ENCODE data around the gene DOCK2.
"Not testable (repeated sequence)": the region's sequence is repeated elsewhere in the genome, so short reads cannot be mapped to it uniquely, and the experiment has no call there.

The DOCK2 gene

GRCh38 chr5:169637085-169637548 is at the start of gene DOCK2:
Gene DOCK2 (plus strand): TSS chr5:169637275. CDS start chr5:169637327, 52 bp downstream.
- peak; percentile 26 to 36 for DNase-seq (ENCODE audit: low read depth in 2 of 2)

- DNase-seq (ENCODE audit: low read depth in 2 of 2), result no peak
Measured at GRCh38 chr5:169590602-169591001, 46.5 kb upstream of the DOCK2 start.

DNA sequence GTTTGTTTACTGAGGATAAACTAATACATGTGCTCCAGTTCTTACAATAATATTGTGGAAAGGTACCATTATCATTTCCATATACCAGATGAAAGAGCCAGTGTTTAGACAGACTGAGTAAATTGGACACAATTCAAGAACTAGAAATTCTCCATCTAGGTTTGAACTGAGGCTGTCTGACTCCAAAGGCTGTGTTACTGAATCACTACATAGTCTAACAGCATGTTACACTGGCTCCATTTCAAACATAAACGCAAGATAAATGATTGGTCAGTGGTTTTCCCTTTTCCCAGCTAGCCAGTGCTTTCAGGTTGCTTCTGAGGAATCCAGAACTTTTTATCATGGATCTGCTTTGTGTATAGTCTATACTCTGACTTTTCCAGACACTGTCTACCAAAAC is 45.4 kb upstream of the DOCK2 start:
- no peak for DNase-seq (ENCODE audit: low read depth in 2 of 2)

GRCh38 chr5:169592937-169593650 is 44.0 kb upstream of the DOCK2 start:
- DNase-seq (ENCODE audit: low read depth in 2 of 2), result no peak

- DNase-seq (ENCODE audit: low read depth in 2 of 2), result no peak
Measured at GRCh38 chr5:169595172-169595820, 41.8 kb upstream of the DOCK2 start.

DNA sequence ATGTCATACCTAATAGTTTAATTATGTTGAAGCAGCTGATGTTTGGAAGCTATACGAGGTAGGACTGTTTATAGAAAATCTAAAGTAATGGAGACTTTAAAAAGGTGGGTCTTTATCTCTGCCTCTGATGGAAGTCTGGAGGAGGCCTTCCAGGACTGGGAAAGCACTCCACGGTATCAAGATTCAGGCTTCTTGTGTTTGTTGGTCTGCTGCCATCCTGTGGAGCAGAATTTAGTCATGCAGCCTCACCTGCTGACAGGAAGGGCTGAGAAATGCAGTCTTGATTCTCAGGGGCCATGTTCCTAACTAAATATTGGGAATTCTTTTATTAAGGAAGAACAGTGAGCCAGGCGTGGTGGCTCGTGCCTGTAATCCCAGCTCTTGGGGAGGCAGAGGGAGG is 37.6 kb upstream of the DOCK2 start:
- no peak for DNase-seq (ENCODE audit: low read depth in 2 of 2)

- DNase-seq (ENCODE audit: low read depth in 2 of 2), result no peak
Measured at GRCh38 chr5:169602535-169602934, 34.5 kb upstream of the DOCK2 start.

DNA sequence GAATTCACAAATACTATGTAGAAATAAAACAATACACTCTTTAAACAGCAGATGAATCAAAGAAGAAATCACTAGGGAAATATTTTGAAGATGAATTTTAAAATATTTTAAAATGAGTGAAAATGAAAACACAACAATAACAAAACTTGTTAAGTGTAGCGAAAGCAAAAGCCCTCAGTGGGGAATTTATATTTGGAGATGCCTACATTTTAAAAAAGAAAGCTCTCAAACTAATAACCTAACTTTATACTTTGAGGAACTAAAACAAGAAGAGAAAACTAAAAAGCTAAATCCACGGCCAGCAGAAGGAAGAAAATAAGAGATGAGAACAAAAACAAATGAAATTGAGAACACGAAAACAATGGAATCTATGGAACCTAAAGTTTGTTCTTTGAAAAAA is 30.8 kb upstream of the DOCK2 start:
- DNase-seq (ENCODE audit: low read depth in 2 of 2), result no peak

DNA sequence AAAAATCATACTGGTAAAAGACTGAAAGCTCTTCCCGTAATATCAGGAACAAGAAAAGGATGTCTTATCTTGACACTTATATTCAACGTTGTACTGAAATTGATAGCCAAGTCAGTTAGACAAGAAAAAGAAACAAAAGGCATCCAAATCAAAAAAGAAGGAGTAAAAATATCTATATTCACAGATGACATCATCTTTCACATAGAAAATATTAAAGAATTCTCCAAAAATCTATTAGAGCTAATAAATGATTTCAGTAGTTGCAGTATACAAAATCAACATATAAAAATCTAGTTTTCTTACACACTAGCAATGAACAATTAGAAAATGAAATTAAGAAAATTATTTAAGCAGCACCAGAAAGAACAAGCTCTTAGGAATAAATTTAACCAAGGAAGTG is 29.2 kb upstream of the DOCK2 start:
- DNase-seq (ENCODE audit: low read depth in 2 of 2), result no peak

DNA sequence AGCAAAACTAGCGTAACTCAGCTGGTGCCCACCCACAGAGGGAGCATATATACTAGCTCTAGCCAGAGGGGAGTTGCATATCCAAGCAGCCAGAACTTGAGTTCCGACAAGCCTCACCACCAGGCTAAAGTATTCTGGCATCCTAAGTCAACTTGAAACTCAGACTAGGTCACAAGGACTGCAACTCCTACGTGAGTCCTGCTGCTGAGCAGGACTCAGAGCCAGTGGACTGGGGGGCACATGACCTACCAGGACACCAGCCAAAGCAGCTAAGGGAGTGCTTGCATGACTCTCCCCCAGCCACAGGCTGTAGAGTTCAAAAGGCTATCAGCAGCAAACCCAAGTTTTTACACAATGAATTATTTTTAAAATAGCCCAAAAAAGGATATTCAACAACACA is 27.4 kb upstream of the DOCK2 start:
- DNase-seq (ENCODE audit: low read depth in 2 of 2), result no peak

DNA sequence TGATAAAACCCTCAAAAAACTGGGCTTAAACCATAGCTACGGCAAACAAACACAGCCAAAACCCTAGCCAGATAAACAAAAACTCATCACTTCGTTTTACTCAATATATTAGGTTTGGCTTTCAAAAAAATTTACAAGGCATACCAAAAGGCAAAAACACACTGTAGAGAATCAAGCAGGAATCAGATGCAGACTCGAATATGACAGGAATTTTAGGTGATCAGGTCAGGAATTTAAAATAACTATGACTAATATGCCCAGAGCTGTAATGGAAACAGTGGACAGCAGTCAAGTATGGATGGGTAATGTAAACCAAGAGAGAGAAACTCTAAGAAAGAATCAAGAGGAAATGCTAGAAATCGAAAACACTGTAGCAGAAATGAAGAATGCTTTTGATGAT is 26.5 kb upstream of the DOCK2 start:
- no peak for DNase-seq (ENCODE audit: low read depth in 2 of 2)

DNA sequence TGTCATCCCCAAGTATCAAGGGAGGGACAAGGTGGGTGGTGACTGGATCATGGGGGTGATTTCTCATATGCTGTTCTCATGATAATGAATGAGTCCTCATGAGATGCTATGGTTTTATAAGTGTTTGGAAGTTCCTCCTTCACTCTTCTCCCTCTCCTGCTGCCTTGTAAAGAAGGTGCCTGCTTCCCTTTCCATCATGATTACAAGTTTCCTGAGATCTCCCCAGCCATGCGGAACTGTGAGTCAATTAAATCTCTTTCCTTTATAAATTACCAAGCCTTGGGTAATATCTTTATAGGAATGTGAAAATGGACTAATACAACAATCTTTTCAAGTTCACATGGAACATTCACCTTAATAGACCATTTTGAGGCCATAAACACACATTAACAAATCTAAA is 21.5 kb upstream of the DOCK2 start:
- DNase-seq (ENCODE audit: low read depth in 2 of 2), result no peak

DNA sequence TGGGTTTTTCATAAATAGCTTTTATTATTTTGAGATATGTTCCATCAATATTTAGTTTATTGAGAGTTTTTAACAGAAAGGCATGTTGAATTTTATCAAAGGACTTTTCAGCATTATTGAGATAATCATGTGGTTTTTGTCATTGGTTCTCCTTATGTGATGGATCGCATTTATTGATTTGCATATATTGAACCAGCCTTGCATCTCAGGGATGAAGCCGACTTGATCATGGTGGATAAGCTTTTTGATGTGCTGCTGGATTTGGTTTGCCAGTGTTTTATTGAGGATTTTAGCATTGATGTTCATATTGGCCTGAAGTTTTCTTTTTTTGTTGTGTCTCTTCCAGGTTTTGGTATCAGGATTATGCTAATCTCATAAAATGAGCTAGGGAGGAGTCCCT is 12.8 kb upstream of the DOCK2 start:
- not testable (repeated sequence) for DNase-seq (ENCODE audit: low read depth in 2 of 2)

DNA sequence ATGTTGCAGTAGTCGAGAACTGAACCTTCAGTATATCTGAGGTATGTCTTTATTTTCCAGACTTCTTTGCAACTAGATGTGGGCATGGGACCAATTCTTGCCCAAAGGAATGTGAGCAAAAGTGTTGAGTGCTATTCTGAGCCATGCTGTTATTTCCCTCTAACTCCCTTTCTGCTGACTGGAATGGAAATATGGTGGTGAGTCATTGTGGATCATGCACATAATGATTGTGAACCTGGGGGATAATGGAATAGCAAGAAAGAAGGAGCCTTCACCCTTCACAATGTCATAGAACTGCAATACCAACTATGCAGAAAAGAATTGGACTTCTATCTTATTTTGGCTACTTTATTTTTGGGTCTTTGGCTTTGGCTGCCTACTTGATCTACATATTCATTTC is 10.3 kb upstream of the DOCK2 start:
- no peak for DNase-seq (ENCODE audit: low read depth in 2 of 2)

DNA sequence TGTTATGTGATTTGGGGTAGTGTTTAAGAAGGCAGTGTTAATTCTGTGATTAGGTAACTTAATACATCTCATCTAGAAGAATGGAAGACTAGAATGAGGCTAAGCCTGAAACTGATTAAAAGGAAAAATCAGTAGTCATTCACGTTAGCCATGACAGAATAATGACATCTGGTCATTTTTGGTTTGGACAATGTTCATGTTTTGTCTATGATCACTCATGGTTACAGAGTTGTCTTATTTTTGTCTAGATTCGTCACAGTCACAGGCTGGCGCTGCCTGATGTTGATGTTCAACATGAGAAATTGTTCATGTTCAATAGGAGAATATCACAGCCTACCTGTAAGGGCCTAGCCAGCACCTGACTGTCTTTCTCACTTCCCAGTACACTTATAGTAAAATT is 9.5 kb upstream of the DOCK2 start:
- DNase-seq (ENCODE audit: low read depth in 2 of 2), result no peak

GRCh38 chr5:169628892-169629291 is 8.2 kb upstream of the DOCK2 start:
- DNase-seq (ENCODE audit: low read depth in 2 of 2), result no peak

DNA sequence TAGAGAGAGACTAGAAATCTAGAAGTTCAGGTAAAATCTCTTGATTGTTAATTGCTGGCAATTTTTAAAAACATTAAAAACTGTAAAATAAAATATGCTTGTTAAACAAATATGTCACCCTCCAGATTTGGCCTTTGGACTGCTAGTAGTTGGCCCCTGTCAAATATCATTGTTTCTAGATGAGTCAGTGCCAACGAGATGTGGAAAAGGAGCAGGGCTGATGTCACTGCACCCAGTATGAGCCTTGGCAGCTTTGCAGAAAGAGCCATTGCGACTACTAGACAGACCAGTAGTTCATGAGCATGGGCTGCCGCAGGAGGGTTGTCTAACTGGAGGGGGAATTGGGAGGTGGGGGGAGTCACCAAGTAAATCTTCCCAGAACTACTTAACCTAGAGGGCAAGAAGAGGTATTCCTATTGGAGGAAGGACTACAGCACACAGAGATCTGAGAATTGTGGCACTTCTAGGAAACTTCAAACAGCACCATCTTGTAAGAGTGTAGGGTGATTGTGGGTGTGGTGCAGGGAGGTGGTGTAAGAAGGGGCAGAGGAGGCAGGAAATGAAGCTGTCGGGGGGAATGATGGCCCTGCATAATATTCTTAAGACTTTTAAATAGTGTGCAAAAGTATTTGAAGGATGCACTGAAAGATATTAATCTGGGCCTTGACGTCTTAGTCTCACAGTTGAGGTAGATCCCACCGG is 7.1 kb upstream of the DOCK2 start:
- DNase-seq (ENCODE audit: low read depth in 2 of 2), result no peak

- no peak for DNase-seq (ENCODE audit: low read depth in 2 of 2)
Measured at GRCh38 chr5:169631360-169631759, 5.7 kb upstream of the DOCK2 start.

- DNase-seq (ENCODE audit: low read depth in 2 of 2), result no peak
Measured at GRCh38 chr5:169632946-169633345, 4.1 kb upstream of the DOCK2 start.

GRCh38 chr5:169634606-169635005 is 2.5 kb upstream of the DOCK2 start:
- DNase-seq (ENCODE audit: low read depth in 2 of 2), result no peak

DNA sequence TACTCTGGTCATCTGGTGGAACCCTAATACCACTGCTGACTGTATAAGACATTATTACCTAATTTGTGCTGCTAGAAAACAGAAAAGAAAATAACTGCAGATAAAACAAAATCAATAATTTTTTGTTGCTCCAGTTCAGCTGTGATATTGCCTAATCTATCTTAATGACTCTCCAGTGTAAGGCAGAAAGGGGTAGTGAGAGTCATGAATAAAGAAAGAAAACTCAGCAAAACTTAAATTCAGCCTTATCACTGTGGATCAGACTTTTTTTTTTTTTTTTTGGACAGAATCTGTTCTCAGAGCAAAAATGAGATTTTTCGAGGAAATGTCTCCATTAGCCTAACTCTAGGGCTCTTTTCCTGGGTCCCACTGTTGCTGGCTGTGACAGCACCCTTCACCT is 1.1 kb upstream of the DOCK2 start:
- DNase-seq (ENCODE audit: low read depth in 2 of 2), result no peak

GRCh38 chr5:169636477-169637084 is 494 bp upstream of the DOCK2 start:
- no peak for DNase-seq (ENCODE audit: low read depth in 2 of 2)
